ENCODE results near the gene USP3. TPM values are rescaled to one million over a fixed set of nuclear protein-coding genes. Genes with fewer than 3 reads are reported as not detected.
"Not testable (repeated sequence)": the region's sequence is repeated elsewhere in the genome, so short reads cannot be mapped to it uniquely, and the experiment has no call there.

USP3 gene
- total RNA-seq, 1 donor from 2014 or later: 13.7 TPM

DNA sequence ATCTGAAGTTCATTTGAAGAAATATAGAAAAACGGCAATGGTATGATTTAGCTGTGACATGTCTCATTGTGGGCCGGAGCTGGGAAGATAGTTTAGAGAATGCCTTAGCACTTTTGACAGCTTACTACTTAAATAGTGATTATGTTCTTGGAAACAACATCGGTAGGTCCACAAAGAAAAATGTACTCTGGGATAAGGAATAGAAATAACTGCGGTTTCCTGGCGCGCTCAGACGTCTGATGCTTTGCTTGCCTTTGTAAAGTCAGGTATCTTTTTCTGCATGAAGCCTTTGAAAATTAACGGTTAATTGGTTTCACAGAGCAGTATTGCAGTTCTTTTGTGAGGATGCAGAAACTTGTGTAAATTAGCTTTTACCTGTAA lies 1.4 kb downstream of the USP3 start:
- intact Hi-C loops (cut with DNase I): loop anchor here (5.0 kb wide), 1 partner anchor 41 kb away; no protein-coding TSS in a partner anchor
- no peak for ATAC-seq
- DNase-seq (ENCODE audit: missing footprints): no peak

DNA sequence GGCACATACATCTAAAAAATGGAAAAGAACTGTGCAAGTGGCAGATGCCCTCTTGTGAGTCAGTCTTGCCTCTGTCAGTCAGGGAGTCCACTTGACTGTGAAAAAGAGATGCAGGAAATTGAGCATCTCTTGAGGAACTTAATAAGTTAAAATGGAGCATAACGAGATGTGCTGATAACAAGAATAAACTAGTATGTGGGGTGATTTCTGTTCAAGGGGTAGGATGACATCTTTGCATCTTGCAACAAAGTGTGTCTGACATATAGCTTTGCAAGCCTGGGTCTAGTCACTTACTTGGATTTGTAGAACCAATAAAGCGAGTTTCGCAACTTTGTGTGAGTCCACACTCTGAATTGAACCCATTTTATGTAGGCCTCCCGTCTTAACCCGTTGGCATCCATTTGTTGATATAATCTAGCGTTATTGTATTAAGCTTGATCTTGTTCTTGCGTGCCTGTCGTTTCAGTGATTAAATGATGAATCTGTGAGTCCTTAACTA lies 2.2 kb downstream of the USP3 start:
- DNase-seq (ENCODE audit: missing footprints) (no peak), ATAC-seq (no peak)
- intact Hi-C loops (cut with DNase I): loop anchor here (5.0 kb wide), 1 partner anchor 41 kb away; no protein-coding TSS in a partner anchor

DNA sequence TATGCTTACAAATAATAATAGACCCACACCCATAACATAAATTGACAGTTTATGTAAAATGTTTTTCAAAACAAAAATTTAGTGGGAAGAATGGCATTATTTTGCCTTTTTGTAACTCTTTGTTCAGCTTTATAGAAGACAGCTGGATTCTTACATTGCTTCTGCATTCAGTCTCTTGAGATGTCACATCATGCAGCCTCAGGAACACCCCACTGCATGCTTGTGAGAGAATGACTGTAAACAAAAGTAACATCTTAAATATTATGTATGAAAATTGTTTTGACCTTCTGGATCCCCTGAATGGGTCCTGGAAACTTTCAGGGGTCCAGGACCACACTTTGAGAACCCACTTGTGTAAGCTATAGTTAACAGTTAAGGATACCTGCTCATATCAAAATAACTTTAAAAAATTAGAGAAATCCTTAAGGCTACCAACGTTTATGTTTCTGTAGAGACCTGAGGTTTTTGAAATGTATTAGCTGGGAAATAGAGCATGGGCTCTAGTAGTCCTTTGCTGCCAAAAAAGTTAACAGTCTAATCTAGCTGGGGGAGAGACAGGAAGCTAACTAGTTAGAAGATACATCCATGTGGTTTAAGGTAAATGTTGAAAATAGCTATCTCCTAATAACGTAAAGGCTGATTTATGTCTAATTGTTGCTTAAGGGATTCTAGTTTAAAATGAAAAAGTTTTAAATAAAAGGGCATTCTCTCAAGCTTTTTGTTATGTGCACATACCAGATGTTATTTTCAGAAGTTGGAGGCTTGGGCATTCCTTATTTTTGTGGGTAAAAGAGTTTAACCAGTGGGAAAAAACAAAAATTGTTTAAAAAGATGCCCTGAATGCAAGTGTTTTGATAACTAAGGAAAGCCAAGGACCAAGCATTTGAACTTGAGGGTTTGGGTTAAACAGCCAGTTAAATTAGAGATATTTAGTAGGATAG lies 3.8 kb downstream of the USP3 start:
- DNase-seq (ENCODE audit: missing footprints) (no peak), ATAC-seq (no peak)
- intact Hi-C loops (cut with DNase I): loop anchor here (5.0 kb wide), 1 partner anchor 39 kb away; no protein-coding TSS in a partner anchor

DNA sequence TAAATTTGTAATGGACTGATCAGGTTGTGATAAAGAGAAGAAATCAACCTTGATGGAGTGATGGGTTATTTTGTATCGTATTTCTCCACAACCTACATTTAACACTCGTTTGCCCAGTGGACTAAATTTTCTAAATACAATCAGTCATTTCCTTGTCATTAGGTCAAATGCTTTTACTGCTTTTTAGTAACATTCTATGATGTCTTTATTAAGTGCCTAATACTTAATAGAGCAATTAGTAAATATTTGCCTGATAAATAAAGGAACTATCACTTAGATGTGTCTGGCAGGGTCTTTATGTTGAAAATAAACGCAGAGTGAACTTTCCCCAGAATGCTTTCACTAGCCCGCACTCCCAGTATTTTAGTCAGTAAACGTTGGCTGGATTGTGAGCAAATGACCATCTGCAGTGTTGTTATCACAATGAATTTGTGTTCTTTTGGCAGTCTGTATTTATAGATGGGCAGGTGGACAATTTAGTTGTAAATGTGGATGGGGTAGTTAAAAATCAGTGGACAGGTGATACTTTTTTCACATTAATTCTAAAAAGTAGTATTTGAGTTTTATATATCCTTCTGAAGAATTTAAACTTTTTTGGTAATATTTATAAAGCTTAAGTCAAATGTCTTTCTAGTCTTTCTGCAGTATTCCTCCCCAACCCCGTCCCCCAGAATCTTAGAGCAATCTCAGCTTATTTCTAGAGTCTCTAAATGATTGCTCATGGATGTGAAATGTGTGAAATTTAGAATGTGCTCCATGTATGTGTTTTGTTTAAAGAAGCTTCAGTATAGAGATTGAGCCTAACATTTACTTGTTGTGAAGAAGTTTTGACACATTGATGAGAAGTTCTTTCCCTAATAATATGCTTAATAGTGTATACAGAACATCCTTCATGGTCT lies 4.9 kb downstream of the USP3 start:
- no peak for ATAC-seq
- DNase-seq (ENCODE audit: missing footprints): no peak
- intact Hi-C loops (cut with DNase I): loop anchor here (5.0 kb wide), 1 partner anchor 38 kb away; no protein-coding TSS in a partner anchor

DNA sequence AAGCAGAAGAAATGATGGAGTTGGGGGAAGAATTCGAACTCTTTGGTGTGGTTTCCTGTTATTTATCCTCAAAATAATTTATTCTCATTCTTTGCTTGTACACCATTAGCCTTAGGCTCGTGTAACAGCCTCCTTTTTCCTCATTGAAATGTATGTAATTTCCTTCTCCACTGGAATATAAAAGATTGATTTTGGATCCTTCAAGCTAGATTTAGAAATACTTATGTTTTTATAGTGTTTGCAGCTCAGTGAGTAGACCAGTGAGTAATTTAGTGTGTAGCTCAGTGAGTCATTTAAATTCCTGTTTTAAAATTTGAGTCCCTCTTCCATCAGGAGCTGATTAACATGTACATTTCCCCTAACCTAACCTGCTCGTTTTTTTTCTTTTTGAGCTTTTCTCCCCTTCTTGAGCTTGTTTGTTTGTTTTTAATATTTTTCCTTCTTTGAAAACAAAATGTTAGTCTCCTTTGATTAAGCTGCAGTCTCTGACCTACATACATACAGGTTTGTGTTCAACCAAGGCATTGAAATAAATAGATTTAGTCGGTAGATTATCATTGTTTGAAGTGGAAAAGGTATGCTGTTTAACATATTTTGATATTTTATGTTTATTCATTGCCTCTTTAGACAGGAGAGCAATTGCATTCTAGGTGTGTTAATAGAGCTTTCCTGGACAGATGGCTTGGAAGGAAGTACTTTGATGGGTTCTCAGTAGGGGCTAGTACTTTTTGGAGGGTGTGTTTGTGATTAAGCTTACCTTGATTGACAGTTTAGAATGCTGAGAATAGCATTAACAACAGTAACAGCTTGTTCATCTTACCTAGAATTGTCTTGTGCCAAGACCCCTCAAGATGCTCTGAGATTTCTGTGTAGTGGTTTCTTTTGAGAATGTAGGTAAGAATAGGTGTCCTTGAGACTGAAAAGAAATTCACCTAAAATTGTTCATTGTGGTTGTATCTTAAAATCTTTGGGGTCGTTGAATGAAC lies 5.9 kb downstream of the USP3 start:
- intact Hi-C loops (cut with DNase I): loop anchor here (5.0 kb wide), 1 partner anchor 37 kb away; no protein-coding TSS in a partner anchor
- no peak for DNase-seq (ENCODE audit: missing footprints)
- ATAC-seq: no peak

DNA sequence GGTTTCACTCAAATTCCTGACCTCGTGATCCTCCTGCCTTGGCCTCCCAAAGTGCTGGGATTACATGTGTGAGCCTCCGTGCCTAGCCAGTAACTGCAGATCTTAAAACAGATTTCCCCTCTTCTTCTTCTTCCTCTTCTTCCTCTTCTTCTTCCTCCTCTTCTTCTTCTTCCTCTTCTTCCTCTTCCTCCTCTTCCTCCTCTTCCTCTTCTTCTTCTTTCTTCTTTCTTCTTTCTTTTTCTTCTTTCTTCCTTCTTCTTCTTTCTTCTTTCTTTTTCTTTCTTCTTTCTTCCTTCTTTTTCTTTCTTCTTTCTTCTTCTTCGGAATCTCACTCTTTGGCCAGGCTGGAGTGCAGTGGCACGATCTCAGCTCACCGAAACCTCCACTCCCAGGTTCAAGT lies 7.8 kb downstream of the USP3 start:
- ATAC-seq: no peak
- intact Hi-C loops (cut with DNase I): no loop called here
- no peak for DNase-seq (ENCODE audit: missing footprints)

DNA sequence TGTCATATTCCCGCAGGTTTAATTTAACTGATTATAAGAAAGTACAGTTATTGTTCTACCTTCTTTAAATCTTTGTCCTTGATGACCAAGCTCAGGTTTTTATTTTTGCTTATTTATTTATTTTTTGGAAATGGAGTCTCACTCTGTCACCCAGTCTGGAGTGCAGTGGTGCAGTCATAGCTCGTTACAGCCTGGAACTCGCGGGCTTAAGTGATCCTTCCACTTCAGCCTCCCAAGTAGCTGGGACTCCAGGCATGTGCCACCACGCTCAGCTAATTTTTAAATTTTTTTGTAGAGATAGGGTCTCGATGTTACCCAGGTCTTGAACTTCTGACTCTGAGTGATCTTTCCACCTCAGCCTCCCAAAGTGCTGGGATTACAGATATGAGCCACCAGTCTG lies 8.9 kb downstream of the USP3 start:
- intact Hi-C loops (cut with DNase I): no loop called here
- ATAC-seq (no peak), DNase-seq (ENCODE audit: missing footprints) (no peak)

DNA sequence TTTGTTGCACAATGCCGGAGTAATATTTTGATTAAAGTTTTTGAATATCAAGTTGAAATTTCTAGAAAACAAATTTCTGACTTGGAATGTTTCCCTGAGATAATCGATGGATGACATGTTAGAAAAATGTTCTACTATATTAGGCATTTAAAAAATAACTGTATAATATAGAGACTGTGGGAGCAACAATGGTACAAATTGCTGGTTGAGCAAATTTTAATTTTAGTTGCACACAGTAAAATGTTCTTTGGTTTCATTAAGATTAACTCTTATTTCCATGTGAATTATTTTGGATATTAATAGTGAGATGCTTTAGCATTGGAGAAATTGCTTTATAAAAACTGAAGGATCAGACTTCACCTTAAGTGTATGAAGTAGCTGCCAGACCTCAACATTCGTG lies 9.3 kb downstream of the USP3 start:
- DNase-seq (ENCODE audit: missing footprints) (no peak), ATAC-seq (no peak)
- intact Hi-C loops (cut with DNase I): no loop called here

DNA sequence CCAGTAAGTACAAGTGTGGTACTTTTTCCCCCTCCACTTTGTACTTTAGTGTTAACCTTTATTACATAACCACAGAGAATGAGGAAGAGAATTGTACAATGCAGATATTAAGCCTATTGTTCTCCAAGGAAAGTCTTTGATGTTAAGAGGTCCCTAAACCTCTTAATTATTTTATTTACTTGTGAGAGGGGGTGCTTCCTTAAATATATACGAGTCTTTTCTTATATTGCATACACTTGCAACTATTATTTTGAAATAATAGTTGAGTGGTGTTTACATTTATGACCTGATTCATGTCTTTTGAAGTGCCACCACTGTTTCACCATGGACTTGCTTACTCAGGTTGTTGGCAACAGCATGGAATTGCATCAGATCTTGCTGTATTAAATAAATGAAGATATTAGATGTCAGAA lies 10.1 kb downstream of the USP3 start:
- intact Hi-C loops (cut with DNase I): no loop called here
- DNase-seq (ENCODE audit: missing footprints) (no peak), ATAC-seq (no peak)

DNA sequence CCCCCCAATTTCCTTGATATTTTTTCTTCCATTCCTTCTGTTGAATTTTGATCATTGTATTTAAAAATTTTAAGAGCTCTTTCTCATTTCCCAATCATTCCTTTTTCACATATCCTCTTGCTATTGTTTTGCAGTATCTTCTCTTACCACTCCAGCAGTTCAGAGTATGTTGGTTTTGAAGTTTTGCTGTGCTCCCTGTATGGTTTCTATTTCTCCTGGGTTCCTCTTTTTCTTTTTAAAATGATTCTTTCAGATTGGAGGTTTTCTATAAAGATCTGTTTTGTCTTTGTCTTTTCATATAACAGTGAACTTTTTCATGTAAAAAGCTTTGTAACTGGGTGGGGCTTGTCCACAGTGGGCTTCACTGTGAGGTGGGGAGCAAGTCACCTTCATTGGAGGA lies 12.8 kb downstream of the USP3 start:
- no peak for DNase-seq (ENCODE audit: missing footprints)
- no peak for ATAC-seq
- intact Hi-C loops (cut with DNase I): loop anchor here (5.0 kb wide), 1 partner anchor 35 kb away; no protein-coding TSS in a partner anchor

DNA sequence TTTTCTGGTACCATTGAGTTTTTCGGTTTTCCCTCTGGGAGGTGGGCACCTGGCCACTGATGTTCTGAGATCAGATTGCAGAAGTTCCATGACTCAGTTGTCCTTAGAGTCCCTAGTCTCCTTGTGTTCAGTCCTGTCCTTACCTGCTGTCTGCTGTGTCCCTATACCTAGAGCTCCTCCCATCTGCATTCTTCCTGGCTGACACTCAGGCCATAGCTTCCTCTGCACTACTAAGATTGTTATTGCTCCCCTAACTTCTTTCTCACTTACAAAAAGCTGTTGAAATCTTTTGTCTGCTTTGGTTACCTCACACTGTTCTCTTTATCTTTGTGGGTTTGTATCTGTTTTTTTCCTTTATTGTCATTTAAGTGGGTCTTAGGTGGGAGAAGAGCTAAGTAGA lies 13.2 kb downstream of the USP3 start:
- ATAC-seq (no peak), DNase-seq (ENCODE audit: missing footprints) (no peak)

DNA sequence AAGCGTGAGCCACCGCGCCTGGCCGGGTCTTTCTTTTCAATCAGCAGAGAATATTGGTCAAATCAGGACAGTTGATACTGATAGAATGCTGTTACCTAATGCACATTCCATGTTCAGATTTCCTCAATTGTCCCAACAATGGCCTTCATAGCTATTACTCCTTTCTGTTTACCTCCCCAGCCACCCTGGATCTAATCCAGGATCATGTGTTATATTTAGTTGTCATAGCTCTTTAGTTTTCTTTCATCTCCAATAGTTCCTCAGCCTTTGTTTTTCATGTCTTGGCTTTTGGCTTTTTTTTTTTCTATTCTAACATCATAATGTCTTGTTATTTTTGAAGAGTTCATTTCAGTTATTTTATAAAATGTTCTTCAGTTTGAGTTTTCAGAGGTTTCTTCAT lies 14.6 kb downstream of the USP3 start:
- DNase-seq (ENCODE audit: missing footprints): no peak
- intact Hi-C loops (cut with DNase I): loop anchor here (5.0 kb wide), 1 partner anchor 33 kb away; no protein-coding TSS in a partner anchor
- no peak for ATAC-seq

More for the DNA sequence above, 13.2 kb downstream of the USP3 start:
- intact Hi-C loops (cut with DNase I): loop anchor here (5.0 kb wide), 1 partner anchor 35 kb away; no protein-coding TSS in a partner anchor

DNA sequence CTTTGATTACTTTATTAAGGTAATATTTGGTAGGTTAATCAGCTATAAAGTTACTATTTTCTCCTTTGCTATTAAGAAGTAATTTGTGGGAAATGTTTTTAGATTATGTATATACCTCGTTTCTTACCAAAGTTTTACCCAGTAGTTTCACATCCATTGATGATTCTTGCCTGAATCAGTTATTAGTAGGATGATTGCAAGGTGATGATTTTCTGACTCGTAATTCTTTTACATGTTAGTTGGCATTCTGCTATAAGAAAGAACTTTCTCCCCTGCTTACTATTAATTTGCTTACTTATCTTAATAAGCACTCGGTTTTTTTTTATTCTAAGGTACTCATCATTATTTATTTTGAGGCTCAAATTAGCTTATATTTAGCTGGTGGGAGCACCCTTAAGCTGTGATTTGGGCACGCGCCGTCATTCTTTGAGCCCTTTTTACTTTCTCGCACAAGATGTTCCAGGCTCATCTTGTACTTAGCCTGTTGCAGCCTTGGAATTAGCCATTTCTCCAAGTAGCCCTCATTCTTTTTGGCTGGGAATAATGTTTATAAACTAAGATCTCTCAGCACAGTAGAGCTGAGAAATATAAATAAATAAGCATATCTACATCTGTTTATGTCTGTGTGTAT lies 15.3 kb downstream of the USP3 start:
- intact Hi-C loops (cut with DNase I): loop anchor here (5.0 kb wide), 1 partner anchor 33 kb away; no protein-coding TSS in a partner anchor
- ATAC-seq (no peak), DNase-seq (ENCODE audit: missing footprints) (no peak)

DNA sequence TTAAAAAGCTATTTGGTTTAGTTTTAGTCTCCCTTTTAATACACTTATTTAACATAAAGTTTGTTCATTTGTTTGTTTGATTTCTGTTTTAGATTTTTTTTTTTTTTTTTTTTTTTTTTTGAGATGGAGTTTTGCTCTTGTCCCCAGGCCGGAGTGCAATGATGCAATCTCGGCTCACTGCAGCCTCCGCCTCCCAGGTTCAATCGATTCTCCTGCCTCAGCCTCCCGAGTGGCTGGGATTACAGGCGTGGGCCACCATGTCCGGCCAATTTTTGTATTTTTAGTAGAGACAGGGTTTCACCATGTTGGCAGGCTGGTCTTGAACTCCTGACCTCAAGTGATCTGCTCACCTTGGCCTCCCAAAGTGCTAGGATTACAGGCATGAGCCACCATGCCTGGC lies 16.1 kb downstream of the USP3 start:
- DNase-seq (ENCODE audit: missing footprints); intact Hi-C loops (cut with DNase I); ATAC-seq: not testable (repeated sequence)

DNA sequence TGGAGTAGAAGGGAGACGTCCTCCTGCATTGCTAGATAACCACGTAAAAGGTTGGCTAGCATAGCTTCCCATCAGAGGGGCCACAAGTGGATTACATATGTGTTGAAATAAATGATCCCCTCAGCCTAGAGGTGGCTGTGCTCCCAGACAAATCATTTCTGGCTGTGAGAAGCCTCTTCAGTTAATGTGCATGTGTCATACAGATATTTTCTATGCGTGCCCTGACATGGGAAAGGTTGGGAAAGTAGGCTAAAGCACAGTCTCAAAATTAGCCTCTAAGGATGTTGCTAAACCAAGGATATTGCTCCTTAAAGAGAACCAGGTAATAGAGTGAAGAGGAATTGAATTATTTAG lies 17.8 kb downstream of the USP3 start:
- peak; percentile 40 for ATAC-seq
- DNase-seq (ENCODE audit: missing footprints): no peak
- intact Hi-C loops (cut with DNase I): no loop called here

DNA sequence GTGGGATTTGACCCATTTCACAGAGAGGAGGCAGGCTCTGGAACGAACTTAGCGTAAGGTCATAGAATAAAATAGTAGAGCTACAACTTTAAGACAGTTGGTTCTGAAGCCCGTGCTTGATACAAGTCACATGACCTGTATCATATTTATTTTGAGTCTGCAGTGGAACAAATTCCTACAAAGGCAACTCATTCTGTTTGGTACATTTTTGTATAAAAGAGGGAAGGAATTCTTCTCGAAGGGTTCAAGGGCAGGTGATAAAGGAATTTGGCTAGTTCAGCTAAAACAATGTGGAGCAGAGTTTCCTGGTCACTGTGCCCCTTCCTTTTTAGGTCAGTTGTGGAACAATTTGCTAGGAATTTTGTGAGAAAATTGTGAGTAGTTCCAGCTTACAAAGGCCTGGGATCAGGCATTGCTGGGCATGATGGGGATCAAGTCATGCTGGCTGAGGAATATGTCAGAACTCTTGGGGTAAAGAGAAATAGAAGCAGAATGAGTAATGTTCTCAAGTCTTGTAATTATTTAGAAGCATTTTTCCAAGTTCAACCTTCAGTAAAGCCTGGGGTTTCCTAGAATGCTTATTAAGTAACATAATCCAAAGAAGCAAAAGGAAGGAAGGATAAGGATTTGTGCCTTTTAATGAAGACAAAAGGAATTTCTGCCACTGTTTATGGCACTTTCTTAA lies 19.1 kb downstream of the USP3 start:
- DNase-seq (ENCODE audit: missing footprints) (no peak), ATAC-seq (no peak)
- intact Hi-C loops (cut with DNase I): no loop called here
